ENCODE results near the gene PLCB4.
"Not testable (repeated sequence)": the region's sequence is repeated elsewhere in the genome, so short reads cannot be mapped to it uniquely, and the experiment has no call there.

Gene PLCB4

DNA sequence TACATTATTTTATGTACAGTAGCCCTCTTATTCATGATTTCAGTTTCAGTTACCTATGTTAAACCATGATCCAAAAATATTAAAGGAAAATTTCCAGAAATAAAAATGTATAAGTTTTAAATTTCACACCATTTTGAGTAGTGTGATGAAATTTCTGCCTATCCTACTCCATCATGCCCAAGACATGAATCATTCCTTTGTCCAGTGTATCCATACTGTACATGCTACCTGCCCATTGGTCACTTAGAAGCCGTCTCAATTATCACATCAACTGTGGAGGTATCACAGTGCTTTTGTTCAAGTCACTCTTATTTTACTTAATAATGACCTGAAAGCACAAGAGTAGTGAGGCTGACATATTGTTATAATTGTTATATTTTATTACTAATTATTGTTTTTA is 32.3 kb upstream of the PLCB4 start:
- TF ChIP-seq, protein P1, sequence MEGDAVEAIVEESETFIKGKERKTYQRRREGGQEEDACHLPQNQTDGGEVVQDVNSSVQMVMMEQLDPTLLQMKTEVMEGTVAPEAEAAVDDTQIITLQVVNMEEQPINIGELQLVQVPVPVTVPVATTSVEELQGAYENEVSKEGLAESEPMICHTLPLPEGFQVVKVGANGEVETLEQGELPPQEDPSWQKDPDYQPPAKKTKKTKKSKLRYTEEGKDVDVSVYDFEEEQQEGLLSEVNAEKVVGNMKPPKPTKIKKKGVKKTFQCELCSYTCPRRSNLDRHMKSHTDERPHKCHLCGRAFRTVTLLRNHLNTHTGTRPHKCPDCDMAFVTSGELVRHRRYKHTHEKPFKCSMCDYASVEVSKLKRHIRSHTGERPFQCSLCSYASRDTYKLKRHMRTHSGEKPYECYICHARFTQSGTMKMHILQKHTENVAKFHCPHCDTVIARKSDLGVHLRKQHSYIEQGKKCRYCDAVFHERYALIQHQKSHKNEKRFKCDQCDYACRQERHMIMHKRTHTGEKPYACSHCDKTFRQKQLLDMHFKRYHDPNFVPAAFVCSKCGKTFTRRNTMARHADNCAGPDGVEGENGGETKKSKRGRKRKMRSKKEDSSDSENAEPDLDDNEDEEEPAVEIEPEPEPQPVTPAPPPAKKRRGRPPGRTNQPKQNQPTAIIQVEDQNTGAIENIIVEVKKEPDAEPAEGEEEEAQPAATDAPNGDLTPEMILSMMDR (IDR thresholded peaks at IDR 0.05; ENCODE audit: extremely low read depth, insufficient read depth, missing control alignments), result no peak

DNA sequence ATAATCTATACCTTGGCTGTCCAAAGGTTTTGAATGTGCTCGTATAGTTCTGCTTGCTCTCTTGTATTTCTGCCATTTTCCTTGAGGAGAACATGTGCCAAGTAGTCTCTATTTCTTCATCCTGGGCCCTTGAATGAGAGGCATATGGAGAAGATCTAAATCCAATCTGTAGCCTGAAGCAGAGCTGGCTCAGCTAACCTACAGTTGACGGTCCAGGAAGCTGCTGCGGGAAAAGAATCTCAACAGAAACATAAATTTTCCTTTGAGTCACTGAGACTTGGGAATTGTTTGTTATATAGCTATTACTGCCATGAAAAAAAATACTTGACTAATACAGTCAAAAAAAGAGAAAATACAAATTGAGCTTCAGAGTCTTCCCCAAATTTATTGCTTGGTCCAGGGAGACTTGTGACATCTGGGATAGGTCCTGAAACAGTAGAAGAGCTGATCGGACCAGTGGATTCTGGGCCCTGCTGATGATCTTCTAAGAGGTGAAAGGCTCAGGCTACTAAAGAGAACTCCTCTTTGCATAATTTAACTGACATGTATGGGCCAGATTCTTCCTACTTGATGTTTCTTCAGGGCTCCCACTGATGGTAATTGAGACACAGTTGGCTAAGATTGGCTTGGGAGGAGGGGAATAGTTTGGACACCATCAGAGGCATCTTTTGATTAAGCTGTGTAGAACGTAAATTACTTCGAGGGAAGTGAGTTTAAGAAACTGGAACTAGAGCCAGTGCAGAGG is 29.9 kb upstream of the PLCB4 start:
- TF ChIP-seq, protein P1 (IDR thresholded peaks at IDR 0.05; ENCODE audit: extremely low read depth, insufficient read depth, missing control alignments), result no peak
- DNase-seq (ENCODE audit: low spot score), result no peak
- in situ Hi-C loops (cut with MboI; ENCODE audit: low pct_unique_long_range_greater_than_20kb, low sequenced_read_pairs, unreplicated experiment), result no loop called here

More for the DNA sequence above, 32.3 kb upstream of the PLCB4 start:
- in situ Hi-C loops (cut with MboI; ENCODE audit: low pct_unique_long_range_greater_than_20kb, low sequenced_read_pairs, unreplicated experiment), result no loop called here
- DNase-seq (ENCODE audit: low spot score), result no peak

DNA sequence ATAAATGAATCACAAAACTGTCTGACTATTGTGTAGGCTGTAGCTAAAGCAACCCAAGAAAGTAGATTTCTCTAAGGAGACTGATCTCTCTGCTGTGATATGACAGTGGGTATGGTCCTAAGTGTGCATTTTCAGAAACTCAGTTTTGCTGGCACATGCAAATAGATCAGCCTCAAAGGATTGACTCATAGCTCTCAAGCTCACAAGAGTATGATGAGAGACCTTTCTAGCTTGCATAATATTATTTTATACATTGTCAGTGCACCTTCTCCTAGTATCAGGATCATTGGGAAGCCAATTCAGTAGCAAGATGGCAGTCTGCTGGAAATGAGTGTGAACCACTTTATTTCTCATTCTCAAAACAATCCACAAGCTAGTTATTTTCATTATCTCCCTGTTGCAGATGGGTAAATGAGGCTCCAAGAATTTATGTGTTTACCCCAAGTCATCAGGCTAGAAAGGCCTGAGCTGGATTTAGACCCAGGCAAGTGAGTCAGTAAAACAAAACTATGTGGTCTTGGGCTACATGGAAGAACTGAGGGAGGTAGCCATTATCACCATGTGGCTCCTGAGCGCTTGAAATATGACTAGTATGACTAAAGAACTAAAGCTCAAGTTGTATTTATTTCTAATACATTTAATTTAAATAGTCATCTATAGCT is 27.9 kb upstream of the PLCB4 start:
- TF ChIP-seq, protein P1 (IDR thresholded peaks at IDR 0.05; ENCODE audit: extremely low read depth, insufficient read depth, missing control alignments), result no peak
- no peak for DNase-seq (ENCODE audit: low spot score)
- in situ Hi-C loops (cut with MboI; ENCODE audit: low pct_unique_long_range_greater_than_20kb, low sequenced_read_pairs, unreplicated experiment), result no loop called here

DNA sequence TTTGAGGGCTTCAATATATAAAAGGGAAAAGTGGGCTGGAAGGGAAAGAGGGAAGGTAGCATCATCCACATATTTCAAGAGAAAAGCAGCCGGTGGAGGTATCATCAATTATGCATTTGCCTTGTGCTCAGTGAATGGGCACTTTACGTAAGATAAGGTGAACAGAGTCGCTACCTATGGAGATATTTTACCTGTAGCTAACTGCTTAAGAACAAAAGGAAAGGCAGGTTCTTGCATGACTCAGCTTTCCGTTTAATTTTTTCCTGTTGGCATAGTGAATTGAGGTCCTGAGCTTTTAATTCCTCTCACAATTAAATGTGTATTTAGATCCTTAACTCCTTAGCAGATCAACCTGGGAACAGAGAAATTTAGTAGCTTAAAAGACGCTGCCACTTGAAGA is 25.5 kb upstream of the PLCB4 start:
- no peak for DNase-seq (ENCODE audit: low spot score)
- TF ChIP-seq, protein P1 (IDR thresholded peaks at IDR 0.05; ENCODE audit: extremely low read depth, insufficient read depth, missing control alignments), result no peak
- in situ Hi-C loops (cut with MboI; ENCODE audit: low pct_unique_long_range_greater_than_20kb, low sequenced_read_pairs, unreplicated experiment), result no loop called here

DNA sequence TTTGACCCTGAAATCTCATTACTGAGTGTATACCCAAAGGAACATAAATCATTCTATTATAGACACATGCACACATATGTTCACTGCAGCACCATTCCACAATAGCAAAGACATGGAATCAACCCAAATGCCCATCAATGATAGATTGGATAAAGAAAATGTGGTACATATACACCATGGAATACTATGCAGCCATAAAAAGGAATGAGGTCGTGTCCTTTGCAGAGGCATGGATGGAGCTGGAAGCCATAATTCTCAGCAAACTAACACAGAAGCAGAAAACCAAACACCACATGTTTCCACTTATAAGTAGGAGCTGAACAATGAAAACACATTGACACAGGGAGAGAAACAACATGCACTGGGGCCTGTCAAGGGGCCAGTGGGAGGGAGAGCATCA is 21.0 kb upstream of the PLCB4 start:
- in situ Hi-C loops (cut with MboI; ENCODE audit: low pct_unique_long_range_greater_than_20kb, low sequenced_read_pairs, unreplicated experiment); DNase-seq (ENCODE audit: low spot score): not testable (repeated sequence)

DNA sequence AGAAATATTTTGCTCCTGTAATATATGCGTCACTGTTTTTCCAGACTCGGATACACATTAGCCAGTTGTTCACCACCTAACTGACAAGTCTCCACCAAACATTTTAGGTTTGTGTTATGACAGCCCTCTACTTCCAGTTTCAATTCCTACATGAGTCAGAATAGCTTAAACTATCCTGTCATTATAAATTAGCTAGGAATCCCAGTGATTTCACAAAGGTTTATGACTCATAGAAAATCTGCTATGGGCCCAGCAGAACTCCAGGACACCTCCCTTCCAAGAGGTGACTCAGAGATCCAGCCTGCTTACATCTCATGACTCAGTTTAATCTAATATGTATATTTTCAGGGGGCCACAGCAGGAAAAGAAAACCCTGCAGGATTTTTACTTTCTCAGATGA is 17.4 kb upstream of the PLCB4 start:
- in situ Hi-C loops (cut with MboI; ENCODE audit: low pct_unique_long_range_greater_than_20kb, low sequenced_read_pairs, unreplicated experiment), result no loop called here
- DNase-seq (ENCODE audit: low spot score), result no peak
- TF ChIP-seq, protein P1 (IDR thresholded peaks at IDR 0.05; ENCODE audit: extremely low read depth, insufficient read depth, missing control alignments), result no peak

DNA sequence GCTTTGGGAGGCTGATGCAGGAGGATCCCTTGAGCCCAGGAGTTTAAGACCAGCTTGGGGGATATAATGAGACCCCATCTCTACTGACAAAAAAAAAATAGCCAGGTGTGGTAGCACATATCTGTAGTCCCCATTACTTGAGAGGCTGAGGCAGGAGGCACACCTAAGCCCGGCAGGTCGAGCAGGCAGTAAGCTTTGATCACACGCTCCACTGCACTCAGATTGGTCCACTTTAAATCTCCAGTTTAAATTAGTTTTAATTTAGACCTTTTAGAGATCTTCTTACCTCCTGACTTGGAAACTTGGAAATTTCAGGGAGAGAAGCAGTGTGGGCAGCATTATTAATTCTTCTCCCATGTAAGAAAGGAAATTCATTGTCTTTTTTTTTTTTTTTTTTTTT is 16.8 kb upstream of the PLCB4 start:
- TF ChIP-seq, protein P1 (IDR thresholded peaks at IDR 0.05; ENCODE audit: extremely low read depth, insufficient read depth, missing control alignments), result no peak
- in situ Hi-C loops (cut with MboI; ENCODE audit: low pct_unique_long_range_greater_than_20kb, low sequenced_read_pairs, unreplicated experiment), result no loop called here
- no peak for DNase-seq (ENCODE audit: low spot score)

All from GM13977 (cell line).